Natural killer cell (primary cell): ENCODE data around the gene TMEM185B. TPM values are rescaled to one million over a fixed set of nuclear protein-coding genes. Genes with fewer than 3 reads are reported as not detected.
A peak's percentile ranks its signal among the peaks of the same experiment; 100 is the strongest.

Source experiments
- ATAC-seq, 3 donors: fragments of 150-1000 bp in 2 of 3; fragments of 200-7000 bp in 1 of 3; cut with Tn5 transposase; 1 replicate in 1 of 3; 2 replicates in 2 of 3; pipeline ENCODE4 v1.10.0; 2021; ENCODE audit warnings: mild to moderate bottlenecking in 2 of 3, moderate library complexity in 2 of 3
- DNase-seq, 2 donors: peaks; one replicate each; pipeline versions ENCODE4 v3.0.0 to v3.0.0-alpha.2; 2013 to 2021; ENCODE audit warnings: mixed read lengths in 1 of 2
- H3K27ac ChIP-seq: one replicate; pipeline ENCODE4 v1.5.1; 2013; ENCODE audit warnings: mild to moderate bottlenecking, low read length
- H3K27me3 ChIP-seq: one replicate; pipeline ENCODE4 v1.6.1; 2013; ENCODE audit warnings: low read length; ENCODE audit not compliant: control insufficient read depth, insufficient read depth
- H3K36me3 ChIP-seq: one replicate; pipeline ENCODE4 v1.6.1; 2013; ENCODE audit warnings: low read length; ENCODE audit not compliant: control insufficient read depth, insufficient read depth
- H3K4me1 ChIP-seq: one replicate; pipeline ENCODE4 v1.6.1; 2013; ENCODE audit warnings: low read length; ENCODE audit not compliant: control insufficient read depth, insufficient read depth
- H3K4me3 ChIP-seq: one replicate; pipeline ENCODE4 v1.5.1; 2013; ENCODE audit warnings: low read length
- H3K9me3 ChIP-seq: one replicate; pipeline ENCODE4 v1.6.1; 2013; ENCODE audit warnings: low read length; ENCODE audit not compliant: control insufficient read depth, insufficient read depth
- H3K27ac Mint-ChIP-seq, 2 donors: one replicate each; pipeline ENCODE4 v1.8.0; 2022; ENCODE audit warnings: mild to moderate bottlenecking in 2 of 2, mixed read lengths in 2 of 2, moderate library complexity in 1 of 2
- H3K27me3 Mint-ChIP-seq, 2 donors: one replicate each; pipeline ENCODE4 v1.8.0; 2022; ENCODE audit warnings: low read depth in 2 of 2, mixed read lengths in 2 of 2
- H3K36me3 Mint-ChIP-seq: one replicate; pipeline ENCODE4 v1.8.0; 2022; ENCODE audit warnings: mixed read lengths
- H3K4me1 Mint-ChIP-seq, 2 donors: one replicate each; pipeline ENCODE4 v1.8.0; 2022; ENCODE audit warnings: mixed read lengths in 2 of 2
- H3K4me3 Mint-ChIP-seq: one replicate; pipeline ENCODE4 v1.8.0; 2022; ENCODE audit warnings: mild to moderate bottlenecking, moderate library complexity, mixed read lengths
- H3K9me3 Mint-ChIP-seq, 2 donors: one replicate each; pipeline ENCODE4 v1.8.0; 2022; ENCODE audit warnings: mixed read lengths in 2 of 2
- CTCF ChIP-seq: fragments of 200-600 bp; IDR thresholded peaks from one replicate; pipeline ENCODE4 v1.8.0; 2022; ENCODE audit warnings: antibody characterized with exemption
- WGBS: methylation state at CpG from one replicate; pipeline ENCODE4 v1.1.7; 2013; ENCODE audit warnings: missing lambda C conversion rate; ENCODE audit not compliant: insufficient coverage; 5-methylcytosine and 5-hydroxymethylcytosine counted together
- intact Hi-C: fragments of 100-400 bp; cut with micrococcal nuclease; formaldehyde crosslinking; loops from one replicate; pipeline ENCODE4 v1.14.2; 2022
- total RNA-seq, 4 donors: library from RNA; stranded (reverse); fragments of 120-200 nt in 1 of 4; gene quantifications; one replicate each; pipeline versions ENCODE4 v1.2.3 to v1.2.4, GENCODE V29; 2013 to 2022

The TMEM185B gene
- total RNA-seq, 3 donors from 2014 or later (not counting 1 experiment from before 2014, with no cell fraction given), result 19.9 to 25.2 (median 19.9) TPM

GRCh38 chr2:120227111-120227991 is 4.2 kb upstream of the TMEM185B start:
- ATAC-seq, result no peak
- peak overlapping the region in 1 of 2 donors; percentile 25 for H3K27ac Mint-ChIP-seq

GRCh38 chr2:120226316-120226715 is 3.1 kb upstream of the TMEM185B start:
- peaks cover 39% of the 10 kb centered on the region for H3K4me1 ChIP-seq
- Mint-ChIP-seq H3K4me3 (peak overlapping the region; percentile 49), H3K27me3 (no peaks in the 10 kb centered on the region), H3K27ac (no peak overlapping the region), H3K36me3 (no peaks in the 10 kb centered on the region), H3K9me3 (no peaks in the 10 kb centered on the region), H3K4me1 (peaks cover 43 to 52% of the 10 kb centered on the region in 2 donors)
- ATAC-seq, result no peak
- no peaks in the 10 kb centered on the region for H3K36me3 ChIP-seq
- WGBS, result 50% methylated on average over 9 of the region's 9 CpGs
- no peaks in the 10 kb centered on the region for H3K27me3 ChIP-seq
- no peak for DNase-seq
- no peak overlapping the region for H3K4me3 ChIP-seq
- no peak overlapping the region for H3K27ac ChIP-seq
- no peak for TF ChIP-seq CTCF
- intact Hi-C loops, result no loop called here
- no peaks in the 10 kb centered on the region for H3K9me3 ChIP-seq

More at GRCh38 chr2:120227111-120227991, 4.2 kb upstream of the TMEM185B start:
- Mint-ChIP-seq H3K36me3 (no peaks in the 10 kb centered on the region), H3K4me3 (no peak overlapping the region), H3K9me3 (no peaks in the 10 kb centered on the region), H3K4me1 (peaks cover 33 to 50% of the 10 kb centered on the region in 2 donors), H3K27me3 (no peaks in the 10 kb centered on the region)
- TF ChIP-seq CTCF, result no peak
- H3K4me3 ChIP-seq, result no peak overlapping the region
- intact Hi-C loops, result no loop called here
- no peak overlapping the region for H3K27ac ChIP-seq
- H3K27me3 ChIP-seq, result no peaks in the 10 kb centered on the region
- H3K4me1 ChIP-seq, result peaks cover 38% of the 10 kb centered on the region
- H3K9me3 ChIP-seq, result no peaks in the 10 kb centered on the region
- no peak for DNase-seq
- WGBS, result 67% methylated on average over 16 of the region's 16 CpGs
- no peaks in the 10 kb centered on the region for H3K36me3 ChIP-seq

DNA sequence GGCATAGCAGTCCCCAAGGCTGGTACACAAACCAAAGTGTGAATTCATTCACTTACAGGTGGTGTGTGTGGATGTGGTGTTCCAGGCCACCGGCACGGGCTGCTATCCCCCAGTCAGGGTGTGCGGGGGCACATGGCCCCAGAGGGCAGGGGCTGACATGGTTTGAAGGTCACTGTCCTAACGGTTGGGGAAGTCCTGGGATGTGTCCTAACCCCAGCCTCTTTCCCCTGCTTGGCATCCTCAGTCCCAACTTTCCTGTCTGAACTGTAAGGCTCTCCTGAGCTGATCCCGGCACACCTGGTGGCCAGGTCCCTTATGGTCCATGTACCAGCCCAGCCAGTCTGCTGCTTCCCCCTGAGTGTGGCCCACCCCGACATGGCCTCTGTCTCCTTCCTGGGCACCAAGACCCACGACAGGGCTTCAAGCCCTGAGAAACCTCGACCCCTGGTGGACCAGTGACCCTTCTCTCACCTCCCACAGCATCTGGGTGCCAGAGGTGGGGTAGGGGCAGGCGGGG is 2.4 kb upstream of the TMEM185B start:
- H3K4me3 ChIP-seq, result no peak overlapping the region
- H3K27me3 ChIP-seq, result no peaks in the 10 kb centered on the region
- H3K9me3 Mint-ChIP-seq, result no peaks in the 10 kb centered on the region
- TF ChIP-seq CTCF, result no peak
- peaks cover 32% of the 10 kb centered on the region for H3K4me1 ChIP-seq
- no peaks in the 10 kb centered on the region for H3K27me3 Mint-ChIP-seq
- no peaks in the 10 kb centered on the region for H3K9me3 ChIP-seq
- H3K27ac ChIP-seq, result no peak overlapping the region
- H3K36me3 Mint-ChIP-seq, result no peaks in the 10 kb centered on the region
- peaks cover 43 to 52% of the 10 kb centered on the region in 2 donors for H3K4me1 Mint-ChIP-seq
- DNase-seq, result no peak
- no peak overlapping the region for H3K27ac Mint-ChIP-seq
- ATAC-seq, result no peak
- intact Hi-C loops, result no loop called here
- H3K4me3 Mint-ChIP-seq, result no peak overlapping the region
- no peaks in the 10 kb centered on the region for H3K36me3 ChIP-seq
- 90% methylated on average over 9 of the region's 9 CpGs for WGBS
